Fibroblast of mammary gland (primary cell): ENCODE measurements around the gene LDLRAD4.

Source experiments
- DNase-seq: peaks from one replicate; pipeline ENCODE4 v3.0.0-alpha.2; 2010; ENCODE audit warnings: low read depth
- H3K4me3 ChIP-seq: 2 replicates; pipeline ENCODE4 v1.5.1; 2011; ENCODE audit warnings: low read depth, mild to moderate bottlenecking, low read length, moderate library complexity; ENCODE audit not compliant: control insufficient read depth
- CTCF ChIP-seq: conservative IDR thresholded peaks from 2 replicates; pipeline ENCODE4 v1.5.1; 2011; ENCODE audit warnings: low read depth, low read length, inconsistent platforms; ENCODE audit not compliant: control insufficient read depth, insufficient read depth

Gene LDLRAD4

GRCh38 chr18:13445241-13445897 is 226.8 kb downstream of the LDLRAD4 start:
- DNase-seq, result no peak
- no peak for TF ChIP-seq CTCF
- no peak overlapping the region for H3K4me3 ChIP-seq

- DNase-seq, result no peak
- no peak for TF ChIP-seq CTCF
- H3K4me3 ChIP-seq, result no peak overlapping the region
Observed at GRCh38 chr18:13446024-13446423, 227.5 kb downstream of the LDLRAD4 start.

GRCh38 chr18:13446610-13447461 is 228.3 kb downstream of the LDLRAD4 start:
- H3K4me3 ChIP-seq, result no peak overlapping the region
- TF ChIP-seq CTCF, result no peak
- no peak for DNase-seq

GRCh38 chr18:13447621-13448334 is 229.2 kb downstream of the LDLRAD4 start:
- peak; percentile 23 for DNase-seq
- TF ChIP-seq CTCF, result no peak
- no peak overlapping the region for H3K4me3 ChIP-seq

- TF ChIP-seq CTCF, result no peak
- DNase-seq, result no peak
- no peak overlapping the region for H3K4me3 ChIP-seq
Observed at GRCh38 chr18:13448335-13448795, 229.8 kb downstream of the LDLRAD4 start.

- no peak for TF ChIP-seq CTCF
- H3K4me3 ChIP-seq, result no peak overlapping the region
- no peak for DNase-seq
Observed at GRCh38 chr18:13449651-13450050, 231.1 kb downstream of the LDLRAD4 start.
